ENCODE data around the gene PADI6. TPM values are rescaled to one million over a fixed set of nuclear protein-coding genes. Genes with fewer than 3 reads are reported as not detected.
A peak's percentile ranks its signal among the peaks of the same experiment; 100 is the strongest.

The PADI6 gene
- total RNA-seq, 2 experiments from 2014 or later = not detected

GRCh38 chr1:17397910-17398695, 26.1 kb downstream of the PADI6 start:
- Mint-ChIP-seq H3K27ac (no peak overlapping the region), H3K9me3 (no peaks in the 10 kb centered on the region), H3K36me3 (ENCODE audit: low read depth) (no peaks in the 10 kb centered on the region), H3K4me3 (no peak overlapping the region), H3K27me3 (no peaks in the 10 kb centered on the region), H3K4me1 (ENCODE audit: low read depth) (no peaks in the 10 kb centered on the region)
- CTCF ChIA-PET = no interaction called here
- Histone ChIP-seq H3K4me3 (ENCODE audit: low read length) (no peak overlapping the region), H3K27me3 (ENCODE audit: control insufficient read depth in 1 of 2, insufficient read depth in 2 of 2, low read length in 2 of 2) (no peaks in the 10 kb centered on the region), H3K27ac (ENCODE audit: low read depth in 1 of 2, low read length in 2 of 2) (no peak overlapping the region), H3K36me3 (ENCODE audit: insufficient read depth, low read length) (no peaks in the 10 kb centered on the region), H3K9me3 (ENCODE audit: control insufficient read depth in 1 of 2, insufficient read depth in 1 of 2, low read length in 2 of 2) (no peaks in the 10 kb centered on the region), H3K4me1 (ENCODE audit: insufficient read depth, low read length) (peaks cover 6% of the 10 kb centered on the region)
- POLR2A ChIA-PET = no interaction called here
- peak in 2 of 14 experiments; percentile 20 to 33 for DNase-seq
- intact Hi-C loops (cut with DNase I, micrococcal nuclease) = no loop called here
- no peak for TF ChIP-seq CTCF (IDR thresholded peaks at IDR 0.05)
- ATAC-seq (ENCODE audit: poor library complexity) = no peak

- TF ChIP-seq CTCF (IDR thresholded peaks at IDR 0.05) = no peak
- intact Hi-C loops (cut with DNase I, micrococcal nuclease) = no loop called here
- ATAC-seq (ENCODE audit: poor library complexity) = no peak
- Histone ChIP-seq H3K4me3 (ENCODE audit: low read length) (no peak overlapping the region), H3K36me3 (ENCODE audit: insufficient read depth, low read length) (no peaks in the 10 kb centered on the region), H3K27ac (ENCODE audit: low read depth in 1 of 2, low read length in 2 of 2) (no peak overlapping the region), H3K27me3 (ENCODE audit: control insufficient read depth in 1 of 2, insufficient read depth in 2 of 2, low read length in 2 of 2) (no peaks in the 10 kb centered on the region), H3K4me1 (ENCODE audit: insufficient read depth, low read length) (no peaks in the 10 kb centered on the region), H3K9me3 (ENCODE audit: control insufficient read depth in 1 of 2, insufficient read depth in 1 of 2, low read length in 2 of 2) (no peaks in the 10 kb centered on the region)
- no peaks in the 10 kb centered on the region for H3K4me1 Mint-ChIP-seq (ENCODE audit: low read depth)
- H3K27me3 Mint-ChIP-seq = no peaks in the 10 kb centered on the region
- CTCF ChIA-PET = no interaction called here
- no peak overlapping the region for H3K27ac Mint-ChIP-seq
- no peaks in the 10 kb centered on the region for H3K9me3 Mint-ChIP-seq
- POLR2A ChIA-PET = no interaction called here
- H3K4me3 Mint-ChIP-seq = no peak overlapping the region
- no peaks in the 10 kb centered on the region for H3K36me3 Mint-ChIP-seq (ENCODE audit: low read depth)
- DNase-seq = no peak
Observed at GRCh38 chr1:17400725-17401341, 28.8 kb downstream of the PADI6 start.

GRCh38 chr1:17401841-17402240, 29.8 kb downstream of the PADI6 start:
- Mint-ChIP-seq H3K4me1 (ENCODE audit: low read depth) (no peaks in the 10 kb centered on the region), H3K27me3 (no peaks in the 10 kb centered on the region), H3K4me3 (no peak overlapping the region), H3K36me3 (ENCODE audit: low read depth) (peaks cover under 1% of the 10 kb centered on the region), H3K9me3 (no peaks in the 10 kb centered on the region), H3K27ac (no peak overlapping the region)
- Histone ChIP-seq H3K4me3 (ENCODE audit: low read length) (no peak overlapping the region), H3K27ac (ENCODE audit: low read depth in 1 of 2, low read length in 2 of 2) (no peak overlapping the region), H3K9me3 (ENCODE audit: control insufficient read depth in 1 of 2, insufficient read depth in 1 of 2, low read length in 2 of 2) (no peaks in the 10 kb centered on the region), H3K27me3 (ENCODE audit: control insufficient read depth in 1 of 2, insufficient read depth in 2 of 2, low read length in 2 of 2) (no peaks in the 10 kb centered on the region), H3K4me1 (ENCODE audit: insufficient read depth, low read length) (no peaks in the 10 kb centered on the region), H3K36me3 (ENCODE audit: insufficient read depth, low read length) (no peaks in the 10 kb centered on the region)
- no peak for TF ChIP-seq CTCF (IDR thresholded peaks at IDR 0.05)
- CTCF ChIA-PET = no interaction called here
- intact Hi-C loops (cut with DNase I, micrococcal nuclease) = no loop called here
- POLR2A ChIA-PET = no interaction called here
- DNase-seq (no peak), ATAC-seq (ENCODE audit: poor library complexity) (no peak)
